HUES48 (cell line): Measurements from ENCODE around the gene DOCK8.

Source experiments
- H3K27ac ChIP-seq: one replicate; pipeline ENCODE4 v1.7.0; 2013; ENCODE audit warnings: low read depth, low read length, inconsistent platforms
- H3K27me3 ChIP-seq: 2 replicates; pipeline ENCODE4 v1.6.1; 2013; ENCODE audit warnings: mild to moderate bottlenecking, low read length; ENCODE audit not compliant: control insufficient read depth, insufficient read depth
- H3K36me3 ChIP-seq: 2 replicates; pipeline ENCODE4 v1.6.1; 2013; ENCODE audit warnings: low read length; ENCODE audit not compliant: control insufficient read depth, insufficient read depth
- H3K4me1 ChIP-seq: 2 replicates; pipeline ENCODE4 v1.6.1; 2013; ENCODE audit warnings: mild to moderate bottlenecking, low read length; ENCODE audit not compliant: control insufficient read depth, insufficient read depth
- H3K4me3 ChIP-seq: 2 replicates; pipeline ENCODE4 v1.5.1; 2013; ENCODE audit warnings: mild to moderate bottlenecking, low read depth, low read length
- H3K9ac ChIP-seq: 2 replicates; pipeline ENCODE4 v1.6.1; 2013; ENCODE audit warnings: mild to moderate bottlenecking, low read depth, low read length, moderate library complexity
- H3K9me3 ChIP-seq: 2 replicates; pipeline ENCODE4 v1.6.1; 2013; ENCODE audit warnings: low read length; ENCODE audit not compliant: control insufficient read depth, insufficient read depth

DOCK8 gene

DNA sequence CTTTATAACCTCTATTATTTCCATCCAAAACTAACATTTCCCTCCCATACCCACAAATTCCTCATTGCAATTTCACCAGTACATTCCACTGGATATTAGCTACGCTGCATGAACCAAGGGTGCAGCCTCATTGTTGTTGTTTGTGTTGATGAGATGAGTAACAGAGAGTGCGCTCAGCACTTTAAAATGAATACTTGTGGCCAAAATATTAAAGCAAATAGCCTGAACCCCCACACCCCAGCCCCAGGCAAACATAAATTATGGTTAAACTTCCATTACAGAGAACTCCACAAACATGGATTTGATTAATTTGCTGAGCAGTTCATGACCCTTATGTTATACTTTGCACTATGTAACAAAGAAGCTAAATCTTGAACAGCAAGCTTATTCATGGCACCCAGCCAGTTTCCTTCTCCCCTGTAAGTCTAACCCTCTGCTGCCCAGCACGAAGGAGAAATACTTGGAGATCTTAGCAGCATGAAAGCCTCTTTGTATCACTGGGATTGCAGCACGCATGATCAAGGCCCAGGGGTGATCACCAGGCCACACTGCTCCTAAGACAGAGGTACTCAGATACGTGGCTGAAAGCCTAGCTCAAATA, 205.0 kb downstream of the DOCK8 start:
- Histone ChIP-seq H3K27me3 (no peaks in the 10 kb centered on the region), H3K9ac (no peak overlapping the region), H3K27ac (no peak overlapping the region), H3K4me1 (no peaks in the 10 kb centered on the region), H3K36me3 (no peaks in the 10 kb centered on the region), H3K4me3 (no peak overlapping the region), H3K9me3 (no peaks in the 10 kb centered on the region)

GRCh38 chr9:421896-422295, 207.2 kb downstream of the DOCK8 start:
- Histone ChIP-seq H3K4me3 (no peak overlapping the region), H3K4me1 (no peaks in the 10 kb centered on the region; the same call in none of the 2 replicates), H3K27ac (no peak overlapping the region), H3K9ac (no peak overlapping the region), H3K9me3 (no peaks in the 10 kb centered on the region), H3K36me3 (no peaks in the 10 kb centered on the region), H3K27me3 (no peaks in the 10 kb centered on the region)

GRCh38 chr9:426264-426663, 211.6 kb downstream of the DOCK8 start:
- Histone ChIP-seq H3K4me3 (no peak overlapping the region), H3K9me3 (no peaks in the 10 kb centered on the region), H3K27me3 (no peaks in the 10 kb centered on the region), H3K9ac (no peak overlapping the region), H3K27ac (no peak overlapping the region), H3K36me3 (no peaks in the 10 kb centered on the region), H3K4me1 (peaks cover 4% of the 10 kb centered on the region)

DNA sequence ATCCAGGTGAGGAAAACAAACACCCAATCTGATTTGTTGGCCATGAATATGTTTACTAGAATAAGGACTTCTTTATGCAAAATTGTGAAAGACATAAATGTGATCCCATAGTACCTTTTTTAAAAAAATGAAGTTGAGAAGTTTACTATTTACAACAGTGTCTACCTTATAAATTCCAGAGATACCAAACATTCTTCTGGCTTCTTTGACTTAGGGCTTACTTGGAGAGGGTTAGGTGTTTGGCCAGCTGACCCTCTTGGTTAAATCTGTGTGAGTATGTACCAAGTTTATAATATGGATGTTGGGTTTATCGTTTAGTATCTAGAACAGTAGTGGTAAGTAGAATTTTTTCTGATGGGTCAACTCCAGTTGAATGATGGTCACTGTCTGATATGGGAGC, 212.3 kb downstream of the DOCK8 start:
- Histone ChIP-seq H3K4me1 (peaks cover 4% of the 10 kb centered on the region), H3K9ac (no peak overlapping the region), H3K9me3 (no peaks in the 10 kb centered on the region), H3K27me3 (no peaks in the 10 kb centered on the region), H3K36me3 (no peaks in the 10 kb centered on the region), H3K27ac (no peak overlapping the region), H3K4me3 (no peak overlapping the region)

DNA sequence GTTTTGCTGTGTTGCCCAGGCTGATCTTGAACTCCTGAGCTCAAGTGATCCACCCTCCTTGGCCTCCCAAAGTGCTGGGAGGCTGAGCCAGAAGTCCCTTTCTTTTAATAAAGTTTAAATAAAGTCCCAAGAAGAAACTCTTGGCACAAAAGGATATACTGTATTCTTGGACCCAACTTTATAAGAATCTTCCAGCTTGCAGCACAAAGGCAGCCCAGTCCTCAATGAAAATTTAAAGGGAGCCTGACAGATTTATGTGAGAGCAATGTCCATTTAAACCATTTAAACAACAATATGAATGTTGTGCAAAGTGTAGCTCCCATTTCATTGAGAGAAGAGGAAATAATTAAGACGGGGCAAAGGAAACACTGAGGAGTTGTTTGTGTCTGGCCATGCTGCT, 217.0 kb downstream of the DOCK8 start:
- no peaks in the 10 kb centered on the region for H3K9me3 ChIP-seq
- peaks cover 4% of the 10 kb centered on the region; the same call in 1 of the 2 replicates for H3K4me1 ChIP-seq
- H3K9ac ChIP-seq = no peak overlapping the region
- H3K36me3 ChIP-seq = no peaks in the 10 kb centered on the region
- H3K27ac ChIP-seq = no peak overlapping the region
- H3K4me3 ChIP-seq = no peak overlapping the region
- H3K27me3 ChIP-seq = no peaks in the 10 kb centered on the region

DNA sequence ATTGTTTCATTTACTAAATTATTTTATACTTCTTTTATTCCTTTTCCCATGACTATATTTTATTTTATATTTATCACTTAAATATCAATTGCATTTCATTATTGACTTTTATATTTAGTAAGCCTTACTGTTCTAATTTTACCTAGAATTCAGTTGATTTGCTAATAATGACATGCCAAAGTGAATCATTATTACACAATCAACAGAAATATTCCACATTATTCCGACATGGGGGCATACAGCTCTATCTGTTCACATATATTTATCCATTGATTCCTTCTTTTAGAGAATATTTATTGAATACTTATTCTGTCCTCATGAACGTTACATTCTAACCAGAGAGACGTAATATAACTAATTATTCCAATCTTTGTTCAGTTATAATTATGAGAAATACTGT, 221.8 kb downstream of the DOCK8 start:
- H3K9me3 ChIP-seq = no peaks in the 10 kb centered on the region
- H3K36me3 ChIP-seq = no peaks in the 10 kb centered on the region
- no peaks in the 10 kb centered on the region for H3K27me3 ChIP-seq
- H3K27ac ChIP-seq = no peak overlapping the region
- H3K4me3 ChIP-seq = no peak overlapping the region
- no peaks in the 10 kb centered on the region for H3K4me1 ChIP-seq
- no peak overlapping the region for H3K9ac ChIP-seq

DNA sequence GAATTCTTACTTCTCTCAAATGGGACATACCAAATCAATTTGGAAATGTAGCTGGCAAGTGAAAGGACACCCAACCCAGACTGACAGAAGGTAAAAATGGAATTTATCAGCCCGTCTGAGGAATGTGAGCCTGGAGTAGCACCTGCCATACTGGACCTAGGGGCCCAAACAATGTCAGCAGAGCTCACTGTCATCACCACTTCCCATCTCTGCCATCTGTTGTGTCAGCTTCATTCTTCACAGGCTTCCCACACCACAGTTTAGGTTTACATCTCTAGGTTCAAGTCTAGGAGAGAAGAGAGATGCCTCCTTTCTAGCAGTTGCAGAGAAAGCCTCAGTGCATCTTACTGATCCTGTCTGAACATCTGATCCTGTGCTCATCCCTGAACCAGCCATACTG, 222.4 kb downstream of the DOCK8 start:
- no peak overlapping the region for H3K27ac ChIP-seq
- H3K9ac ChIP-seq = no peak overlapping the region
- H3K4me1 ChIP-seq = no peaks in the 10 kb centered on the region
- H3K9me3 ChIP-seq = no peaks in the 10 kb centered on the region
- H3K36me3 ChIP-seq = no peaks in the 10 kb centered on the region
- no peaks in the 10 kb centered on the region for H3K27me3 ChIP-seq
- H3K4me3 ChIP-seq = no peak overlapping the region

DNA sequence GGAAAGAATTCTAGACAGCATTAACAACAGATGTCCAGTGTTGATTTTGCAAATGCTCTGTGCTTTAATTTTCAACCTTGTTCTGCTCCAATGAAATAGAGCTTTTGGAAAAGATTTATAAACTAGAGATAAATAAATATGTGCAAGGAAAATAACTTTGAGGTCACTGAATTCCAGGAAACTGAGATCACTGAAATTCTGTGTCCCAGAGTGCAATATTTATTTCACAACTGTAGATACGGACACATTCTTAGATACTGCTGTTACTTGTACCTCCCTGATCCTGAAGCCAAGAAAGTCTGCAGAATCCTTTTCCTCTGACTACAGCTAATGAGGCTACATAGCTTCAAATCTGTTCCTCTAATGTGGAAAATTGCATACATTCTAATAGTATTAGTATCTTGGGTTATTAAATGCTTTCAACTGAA, 222.9 kb downstream of the DOCK8 start:
- Histone ChIP-seq H3K9me3 (no peaks in the 10 kb centered on the region), H3K36me3 (no peaks in the 10 kb centered on the region), H3K9ac (no peak overlapping the region), H3K27ac (no peak overlapping the region), H3K4me1 (no peaks in the 10 kb centered on the region), H3K4me3 (no peak overlapping the region), H3K27me3 (no peaks in the 10 kb centered on the region)

DNA sequence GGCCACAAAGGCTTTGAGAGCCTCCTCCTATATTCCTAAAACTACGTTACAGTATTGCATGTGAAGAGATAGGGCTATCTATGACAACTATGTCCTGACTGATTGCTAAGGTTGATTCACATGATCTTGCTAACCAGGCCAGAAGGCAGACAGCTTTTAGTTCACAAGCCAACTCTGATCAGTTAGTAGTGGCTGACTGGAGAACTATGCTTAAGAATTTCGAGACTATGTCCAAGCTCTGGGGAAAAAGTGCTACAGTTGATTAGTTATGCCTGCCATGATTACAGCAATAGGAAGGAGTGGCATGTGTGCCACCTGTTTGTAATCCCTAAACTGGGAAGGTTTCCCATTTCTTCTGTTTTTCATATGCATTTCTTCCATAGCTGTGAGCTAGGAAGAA, 223.4 kb downstream of the DOCK8 start:
- no peak overlapping the region for H3K4me3 ChIP-seq
- H3K27me3 ChIP-seq = no peaks in the 10 kb centered on the region
- H3K9me3 ChIP-seq = no peaks in the 10 kb centered on the region
- no peaks in the 10 kb centered on the region for H3K36me3 ChIP-seq
- no peak overlapping the region for H3K9ac ChIP-seq
- no peak overlapping the region for H3K27ac ChIP-seq
- H3K4me1 ChIP-seq = no peaks in the 10 kb centered on the region

DNA sequence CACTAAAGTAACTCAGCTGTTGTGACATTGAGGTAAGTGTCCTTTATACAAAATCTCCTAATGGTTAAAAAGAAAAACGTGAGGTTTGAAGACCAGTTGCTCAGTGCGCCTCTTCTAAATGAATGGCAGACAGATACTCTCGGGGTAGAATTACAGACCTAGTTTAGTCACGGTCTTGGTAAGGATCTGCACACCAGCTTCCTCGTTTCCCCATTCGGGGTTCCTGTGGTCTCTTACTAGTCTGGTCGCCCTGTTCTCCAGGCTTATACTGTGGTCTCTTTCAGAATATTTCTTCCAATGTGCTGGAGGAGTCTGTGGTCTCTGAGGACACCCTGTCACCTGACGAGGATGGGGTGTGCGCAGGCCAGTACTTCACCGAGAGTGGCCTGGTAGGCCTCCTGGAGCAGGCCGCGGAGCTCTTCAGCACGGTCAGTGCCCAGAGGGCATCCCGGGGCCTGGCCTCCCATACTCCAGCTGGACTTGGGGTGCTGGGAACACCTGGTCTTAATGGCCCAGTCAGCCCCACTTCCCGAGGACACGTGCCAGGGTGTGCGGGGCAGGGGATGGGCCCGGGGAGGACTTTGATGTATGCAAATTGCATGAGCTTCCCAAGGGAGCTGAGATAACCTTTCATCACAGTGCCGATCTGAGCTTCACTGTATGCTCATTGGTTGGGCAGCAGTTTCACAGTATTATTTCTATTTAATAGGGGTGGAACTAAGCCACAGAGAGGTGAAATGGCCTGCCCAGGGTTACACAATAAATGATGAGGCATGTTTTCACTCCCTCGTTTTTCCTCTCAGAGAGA, 224.5 kb downstream of the DOCK8 start:
- Histone ChIP-seq H3K9me3 (no peaks in the 10 kb centered on the region), H3K27me3 (no peaks in the 10 kb centered on the region), H3K4me1 (no peaks in the 10 kb centered on the region), H3K27ac (no peak overlapping the region), H3K4me3 (no peak overlapping the region), H3K9ac (no peak overlapping the region), H3K36me3 (no peaks in the 10 kb centered on the region)

- H3K4me3 ChIP-seq = no peak overlapping the region
- no peaks in the 10 kb centered on the region for H3K36me3 ChIP-seq
- no peak overlapping the region for H3K27ac ChIP-seq
- no peaks in the 10 kb centered on the region for H3K27me3 ChIP-seq
- no peak overlapping the region for H3K9ac ChIP-seq
- no peaks in the 10 kb centered on the region; the same call in 1 of the 2 replicates for H3K9me3 ChIP-seq
- peaks cover 7% of the 10 kb centered on the region; the same call in 1 of the 2 replicates for H3K4me1 ChIP-seq
Measured at GRCh38 chr9:441126-441525, 226.5 kb downstream of the DOCK8 start.
